Right hindlimb (tissue), 1 donor: ENCODE measurements around the gene CHRDL2.
A peak's percentile ranks its signal among the peaks of the same experiment; 100 is the strongest.
"Not testable (repeated sequence)": the region's sequence is repeated elsewhere in the genome, so short reads cannot be mapped to it uniquely, and the experiment has no call there.

Source experiments
- DNase-seq: peaks from one replicate; pipeline ENCODE4 v3.0.0-alpha.2; 2018

Gene CHRDL2

GRCh38 chr11:74731301-74732094, at the start of gene CHRDL2:
TSS of gene CHRDL2 (minus strand) at chr11:74731426. CDS start at chr11:74730888, 538 bp downstream.
- DNase-seq, result peak; percentile 52

DNA sequence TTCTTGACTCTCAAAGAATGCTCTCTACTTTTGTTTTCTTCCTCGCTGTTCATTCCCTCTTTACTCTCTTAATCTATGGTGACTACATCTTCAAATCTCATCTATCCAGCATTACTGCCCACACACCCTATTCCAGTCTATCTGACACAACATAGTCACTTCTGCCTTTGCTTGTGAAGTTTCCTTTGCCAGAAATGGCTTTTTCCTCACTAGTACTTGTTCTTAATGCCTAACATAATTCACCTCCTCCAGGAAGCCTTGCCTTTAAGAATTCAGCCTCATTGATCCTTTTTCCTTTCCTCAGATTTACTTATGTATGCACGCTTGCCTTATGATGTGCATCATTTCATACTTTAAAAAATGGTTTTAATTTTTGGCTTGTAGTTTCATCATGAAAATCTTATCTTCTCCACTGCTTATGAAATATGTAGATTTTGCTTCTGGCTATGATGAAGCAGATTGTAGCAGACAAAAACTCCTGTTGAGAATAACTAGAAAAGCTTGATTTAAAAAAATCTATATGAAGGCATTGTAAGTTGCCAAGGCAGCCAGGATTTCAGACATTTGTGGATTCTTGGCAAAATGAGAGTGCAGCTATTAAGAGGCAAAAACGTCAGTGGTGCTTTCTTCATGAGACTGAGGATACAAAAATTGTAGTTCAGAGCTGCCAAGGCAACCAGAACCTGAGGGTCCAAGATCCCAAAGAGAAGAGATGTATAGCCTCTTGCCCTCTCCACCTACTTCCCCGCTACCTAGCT, 49.2 kb upstream of the CHRDL2 start:
- DNase-seq, result no peak

DNA sequence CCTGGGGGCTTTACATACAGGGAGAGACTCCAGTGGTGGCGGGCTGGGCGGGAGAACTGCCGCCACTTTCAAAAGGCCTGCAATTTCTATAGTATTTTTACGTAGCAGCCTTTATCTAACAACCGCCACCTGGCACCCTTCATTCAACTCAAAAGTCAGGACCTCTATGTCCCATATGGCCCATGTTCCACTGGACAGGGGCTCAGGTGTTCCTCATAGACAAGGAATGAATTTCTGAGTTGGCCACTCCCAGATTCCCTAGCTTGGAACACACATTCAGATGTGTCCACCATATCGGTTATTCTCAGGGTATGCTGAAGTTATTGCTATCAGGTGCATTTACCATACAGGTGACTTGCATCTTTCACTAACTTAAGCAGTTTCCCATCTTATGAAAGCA, 47.4 kb upstream of the CHRDL2 start:
- no peak for DNase-seq

GRCh38 chr11:74777877-74778276, 46.7 kb upstream of the CHRDL2 start:
- DNase-seq, result no peak

GRCh38 chr11:74777038-74777437, 45.8 kb upstream of the CHRDL2 start:
- DNase-seq, result no peak

DNA sequence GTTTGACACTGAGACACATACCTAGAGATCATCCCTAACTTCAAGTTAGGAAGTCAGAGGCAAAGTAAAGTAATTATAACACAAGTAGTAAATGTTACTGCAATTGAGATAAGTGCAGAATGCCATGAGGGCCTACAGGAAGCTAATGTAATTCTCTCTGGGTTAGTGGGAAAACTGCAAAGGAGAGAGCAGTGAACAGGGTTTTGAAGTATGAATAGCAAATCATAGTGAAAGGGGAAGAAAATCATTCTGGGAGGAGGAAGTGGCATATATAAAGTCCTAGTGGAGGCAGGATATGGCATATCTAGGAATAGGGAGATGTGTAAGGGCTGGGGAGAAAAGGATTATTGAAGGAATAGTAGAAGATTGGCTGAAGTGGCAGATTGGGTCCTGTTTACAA, 45.3 kb upstream of the CHRDL2 start:
- no peak for DNase-seq

DNA sequence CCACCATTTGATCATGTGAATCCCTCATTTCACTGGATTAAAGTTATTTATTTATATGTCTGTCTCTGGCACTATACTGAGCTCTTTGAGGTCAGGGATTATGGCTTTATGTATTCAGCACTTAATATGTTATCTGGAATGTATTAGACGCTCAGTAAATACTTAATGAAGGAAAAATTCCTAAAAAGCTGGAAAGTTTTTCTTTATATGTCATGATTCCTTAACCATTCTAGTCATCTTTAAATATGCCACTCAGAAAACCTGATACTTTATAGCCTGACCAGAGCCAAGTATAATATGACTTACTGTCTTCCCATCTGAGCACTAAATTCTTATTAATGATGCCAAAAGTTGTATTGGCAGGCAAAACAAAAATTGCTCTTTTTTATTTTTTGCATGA, 44.5 kb upstream of the CHRDL2 start:
- no peak for DNase-seq

GRCh38 chr11:74773476-74773875, 42.2 kb upstream of the CHRDL2 start:
- no peak for DNase-seq

DNA sequence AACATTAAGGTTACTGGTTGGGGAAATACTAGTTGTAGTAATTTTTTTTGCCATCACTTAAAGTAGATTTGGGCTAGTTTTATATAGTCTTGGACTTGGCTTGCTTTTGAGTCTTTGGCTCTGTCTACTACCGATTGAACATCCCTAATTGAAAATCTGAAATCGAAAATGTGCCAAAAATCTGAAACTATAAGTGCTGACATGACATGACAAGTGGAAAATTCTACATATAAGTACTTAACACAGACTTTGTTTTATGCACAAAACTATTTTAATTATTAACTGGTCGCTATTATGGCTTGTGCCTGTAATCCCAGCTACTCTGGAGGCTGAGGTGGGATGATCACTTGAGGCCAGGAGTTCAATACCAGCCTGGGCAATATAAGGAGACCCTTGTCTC, 39.9 kb upstream of the CHRDL2 start:
- no peak for DNase-seq

GRCh38 chr11:74770456-74770855, 39.2 kb upstream of the CHRDL2 start:
- DNase-seq, result no peak

GRCh38 chr11:74769055-74769707, 38.0 kb upstream of the CHRDL2 start:
- DNase-seq, result no peak

- DNase-seq, result not testable (repeated sequence)
Observed at GRCh38 chr11:74768172-74768651, 37.0 kb upstream of the CHRDL2 start.

DNA sequence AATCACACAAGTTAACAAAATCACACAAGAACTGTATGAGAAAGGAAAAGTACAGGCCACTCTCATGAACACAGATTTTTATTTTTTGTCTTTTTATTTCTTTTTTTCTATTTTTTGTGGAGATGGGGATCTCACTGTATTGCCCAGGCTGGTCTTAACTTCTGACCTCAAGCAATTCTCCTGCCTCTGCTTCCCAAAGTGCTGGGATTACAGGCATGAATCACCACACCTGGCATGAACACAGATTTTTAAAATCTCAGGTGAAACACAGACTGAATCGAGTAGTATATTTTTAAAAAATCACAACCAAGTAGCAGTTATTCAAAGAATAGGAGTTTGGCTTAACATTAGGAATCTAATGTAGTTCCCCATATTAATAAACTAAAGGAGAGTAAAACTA, 35.7 kb upstream of the CHRDL2 start:
- no peak for DNase-seq

DNA sequence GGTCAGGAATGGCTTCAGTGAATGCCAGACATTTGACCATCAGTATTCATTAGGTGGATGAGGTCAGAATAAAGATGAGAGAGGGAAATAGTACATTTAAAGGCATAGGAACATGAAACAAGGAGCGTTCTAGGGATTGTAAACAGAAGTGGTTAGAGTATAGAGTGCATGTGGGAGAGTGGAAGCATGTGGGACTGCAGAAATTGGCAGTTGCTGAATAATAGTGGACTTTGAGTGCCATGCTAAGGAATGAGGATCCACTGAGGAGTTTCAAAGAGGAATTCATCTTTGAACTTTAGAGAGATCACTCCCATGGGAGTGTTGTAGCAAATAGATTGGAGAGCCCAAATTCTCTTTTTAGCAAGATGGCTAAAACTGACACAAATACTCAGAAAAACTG, 25.3 kb upstream of the CHRDL2 start:
- DNase-seq, result no peak

DNA sequence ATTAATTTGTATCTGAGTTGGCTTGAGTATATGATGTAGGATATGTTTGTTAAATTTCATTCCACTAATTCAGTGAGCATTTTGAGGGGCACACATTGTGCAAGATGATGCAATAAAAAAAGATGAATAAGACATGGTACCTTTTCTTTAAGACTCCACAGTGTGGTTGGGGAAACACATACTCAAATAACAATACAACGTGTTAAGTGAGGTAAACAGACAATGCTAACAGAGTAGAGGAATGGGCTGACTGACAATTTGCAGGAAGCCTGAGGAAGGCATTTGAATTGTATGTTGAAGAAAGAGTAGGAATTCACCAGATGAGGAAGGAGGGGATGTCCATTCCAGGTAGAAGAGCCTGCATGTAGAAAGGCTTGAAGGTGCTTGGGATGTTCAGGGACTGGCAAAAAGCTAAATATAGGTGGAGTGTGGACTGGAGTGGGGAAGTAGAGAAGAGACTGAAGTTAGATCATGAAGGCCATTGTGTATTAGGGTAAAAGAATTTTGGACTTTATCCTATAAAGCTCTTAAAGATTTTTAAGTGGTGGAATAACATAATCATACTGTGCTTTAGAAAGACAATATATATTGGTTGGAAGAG, 24.3 kb upstream of the CHRDL2 start:
- no peak for DNase-seq

- DNase-seq, result no peak
Observed at GRCh38 chr11:74754507-74755252, 23.5 kb upstream of the CHRDL2 start.

DNA sequence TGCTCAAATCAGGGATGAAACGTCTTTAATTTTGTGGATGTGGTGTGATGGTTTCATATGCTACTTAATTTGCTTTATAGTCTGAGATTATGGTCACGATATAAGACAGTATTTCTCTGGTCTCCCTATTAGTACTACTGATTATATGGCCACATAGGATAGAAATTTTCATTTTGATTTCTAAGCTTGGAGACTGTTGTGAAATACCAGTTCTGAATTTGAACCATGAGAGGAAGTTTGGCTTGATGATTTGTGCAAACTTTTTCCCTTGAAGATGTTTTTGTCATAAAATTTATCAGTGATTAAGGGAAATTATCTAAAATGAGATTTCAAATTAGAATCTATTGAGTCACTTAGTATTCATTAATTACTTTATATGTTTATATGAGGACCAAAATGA, 20.1 kb upstream of the CHRDL2 start:
- DNase-seq, result no peak

GRCh38 chr11:74750598-74750997, 19.4 kb upstream of the CHRDL2 start:
- not testable (repeated sequence) for DNase-seq

DNA sequence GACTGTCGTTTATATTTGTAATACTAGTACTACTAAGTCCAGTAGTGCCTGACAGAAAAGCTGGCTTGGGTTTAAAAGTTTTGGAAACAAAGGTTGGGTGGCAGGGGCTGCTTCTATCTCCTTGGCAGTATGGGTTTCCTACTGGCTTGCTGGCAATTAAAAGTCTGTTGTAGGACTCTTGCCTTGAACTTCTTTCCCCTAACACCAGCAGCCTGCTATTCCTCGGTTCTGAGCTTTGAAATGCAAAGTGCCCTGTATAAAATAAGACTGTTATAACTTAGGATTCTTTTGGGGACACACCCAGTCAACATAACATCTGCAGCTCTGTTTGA, 18.7 kb upstream of the CHRDL2 start:
- no peak for DNase-seq

- peak; percentile 71 for DNase-seq
Observed at GRCh38 chr11:74749127-74749964, 18.1 kb upstream of the CHRDL2 start.
